ENCODE results near the gene CD70. TPM values are rescaled to one million over a fixed set of nuclear protein-coding genes. Genes with fewer than 3 reads are reported as not detected.
"Not testable (repeated sequence)": the region's sequence is repeated elsewhere in the genome, so short reads cannot be mapped to it uniquely, and the experiment has no call there.

Gene CD70
- total RNA-seq, 1 experiment from 2014 or later, result 2.3 TPM

GRCh38 chr19:6608940-6609339 lies 18.0 kb upstream of the CD70 start:
- DNase-seq, result no peak
- ATAC-seq, result no peak
- Histone ChIP-seq H3K27ac (ENCODE audit: low read length) (no peak overlapping the region), H3K36me3 (ENCODE audit: low read depth, low read length) (no peaks in the 10 kb centered on the region), H4K20me1 (ENCODE audit: low read length) (no peaks in the 10 kb centered on the region), H3F3A (ENCODE audit: low read length, unreplicated experiment) (peaks cover 14% of the 10 kb centered on the region), H3K4me3 (ENCODE audit: low read length) (no peak overlapping the region), H3K9ac (ENCODE audit: low read length) (no peak overlapping the region), H3K4me2 (ENCODE audit: low read length) (no peak overlapping the region), H3K27me3 (ENCODE audit: low read length) (no peaks in the 10 kb centered on the region), H3K9me3 (ENCODE audit: low read length) (no peaks in the 10 kb centered on the region), H3K4me1 (ENCODE audit: insufficient read depth, low read length) (peaks cover 29% of the 10 kb centered on the region), H3K9me2 (replicated peaks; ENCODE audit: low read length) (no peaks in the 10 kb centered on the region), H2AFZ (ENCODE audit: low read length) (no peak overlapping the region), H3K79me2 (ENCODE audit: low read length) (no peaks in the 10 kb centered on the region)
- TF ChIP-seq EZH2 (IDR thresholded peaks at IDR 0.05; ENCODE audit: low read length, unreplicated experiment) (no peak), EZH2phosphoT487 (IDR thresholded peaks at IDR 0.05; ENCODE audit: borderline replicate concordance, low read length) (no peak), CTCF (conservative IDR thresholded peaks at IDR 0.05; ENCODE audit: low read depth, low read length) (no peak)
- POLR2A ChIA-PET (ENCODE audit: unreplicated experiment), result no interaction called here
- intact Hi-C loops (cut with micrococcal nuclease), result no loop called here
- no TSS peak for BruUV-seq (replicated peaks)
- CTCF ChIA-PET, result no interaction called here

- CTCF ChIA-PET; POLR2A ChIA-PET (ENCODE audit: unreplicated experiment); H3K36me3 ChIP-seq (ENCODE audit: low read depth, low read length); H3K27me3 ChIP-seq (ENCODE audit: low read length); DNase-seq; H3K4me3 ChIP-seq (ENCODE audit: low read length); H3K9me3 ChIP-seq (ENCODE audit: low read length); ATAC-seq; intact Hi-C loops (cut with micrococcal nuclease); H3K9me2 ChIP-seq (replicated peaks; ENCODE audit: low read length); H2AFZ ChIP-seq (ENCODE audit: low read length); H3K4me2 ChIP-seq (ENCODE audit: low read length); BruUV-seq (replicated peaks); H4K20me1 ChIP-seq (ENCODE audit: low read length); H3K79me2 ChIP-seq (ENCODE audit: low read length); H3K9ac ChIP-seq (ENCODE audit: low read length); H3K27ac ChIP-seq (ENCODE audit: low read length): not testable (repeated sequence)
- Histone ChIP-seq H3F3A (ENCODE audit: low read length, unreplicated experiment) (peaks cover 14% of the 10 kb centered on the region), H3K4me1 (ENCODE audit: insufficient read depth, low read length) (peaks cover 25% of the 10 kb centered on the region)
Observed at GRCh38 chr19:6608146-6608545, 17.2 kb upstream of the CD70 start.

- H2AFZ ChIP-seq (ENCODE audit: low read length); H3K36me3 ChIP-seq (ENCODE audit: low read depth, low read length); H3K27me3 ChIP-seq (ENCODE audit: low read length); POLR2A ChIA-PET (ENCODE audit: unreplicated experiment); H3F3A ChIP-seq (ENCODE audit: low read length, unreplicated experiment); CTCF ChIA-PET; H3K4me3 ChIP-seq (ENCODE audit: low read length); H3K9me2 ChIP-seq (replicated peaks; ENCODE audit: low read length); H3K9me3 ChIP-seq (ENCODE audit: low read length); H3K27ac ChIP-seq (ENCODE audit: low read length); H3K4me2 ChIP-seq (ENCODE audit: low read length); H3K79me2 ChIP-seq (ENCODE audit: low read length); DNase-seq; intact Hi-C loops (cut with micrococcal nuclease); ATAC-seq; H3K9ac ChIP-seq (ENCODE audit: low read length); H4K20me1 ChIP-seq (ENCODE audit: low read length); BruUV-seq (replicated peaks): not testable (repeated sequence)
- peaks cover 16% of the 10 kb centered on the region for H3K4me1 ChIP-seq (ENCODE audit: insufficient read depth, low read length)
Observed at GRCh38 chr19:6606276-6607070, 15.5 kb upstream of the CD70 start.

- ATAC-seq (no peak), DNase-seq (no peak)
- no peaks in the 10 kb centered on the region for H4K20me1 ChIP-seq (ENCODE audit: low read length)
- no peaks in the 10 kb centered on the region for H3K27me3 ChIP-seq (ENCODE audit: low read length)
- POLR2A ChIA-PET (ENCODE audit: unreplicated experiment), result no interaction called here
- intact Hi-C loops (cut with micrococcal nuclease), result no loop called here
- no peak overlapping the region for H3K4me2 ChIP-seq (ENCODE audit: low read length)
- H3K4me1 ChIP-seq (ENCODE audit: insufficient read depth, low read length), result 0 out of 2 replicates have a peak, but pooled peaks cover 4% of the 10 kb centered on the region
- no peaks in the 10 kb centered on the region for H3K9me3 ChIP-seq (ENCODE audit: low read length)
- no peaks in the 10 kb centered on the region for H3K79me2 ChIP-seq (ENCODE audit: low read length)
- BruUV-seq (replicated peaks), result no TSS peak
- no peak overlapping the region for H3K9ac ChIP-seq (ENCODE audit: low read length)
- no peaks in the 10 kb centered on the region for H3K9me2 ChIP-seq (replicated peaks; ENCODE audit: low read length)
- H3K4me3 ChIP-seq (ENCODE audit: low read length), result no peak overlapping the region
- CTCF ChIA-PET, result no interaction called here
- H2AFZ ChIP-seq (ENCODE audit: low read length), result no peak overlapping the region
- no peak overlapping the region for H3K27ac ChIP-seq (ENCODE audit: low read length)
- no peaks in the 10 kb centered on the region for H3F3A ChIP-seq (ENCODE audit: low read length, unreplicated experiment)
- H3K36me3 ChIP-seq (ENCODE audit: low read depth, low read length), result no peaks in the 10 kb centered on the region
- TF ChIP-seq CTCF (conservative IDR thresholded peaks at IDR 0.05; ENCODE audit: low read depth, low read length) (no peak), EZH2phosphoT487 (IDR thresholded peaks at IDR 0.05; ENCODE audit: borderline replicate concordance, low read length) (no peak), EZH2 (IDR thresholded peaks at IDR 0.05; ENCODE audit: low read length, unreplicated experiment) (no peak)
Observed at GRCh38 chr19:6604906-6605305, 14.0 kb upstream of the CD70 start.

Measured in PC-3 (cell line).